Right cardiac atrium (tissue), 5 donors: ENCODE data around the gene ADGRG3. TPM values are rescaled to one million over a fixed set of nuclear protein-coding genes. Genes with fewer than 3 reads are reported as not detected.
A peak's percentile ranks its signal among the peaks of the same experiment; 100 is the strongest.
"Not testable (repeated sequence)": the region's sequence is repeated elsewhere in the genome, so short reads cannot be mapped to it uniquely, and the experiment has no call there.

Experiments used
- ATAC-seq, 2 donors: fragments of 200-7000 bp; cut with Tn5 transposase; one replicate each; pipeline versions ENCODE4 v1.8.0 to v1.9.1; 2020; ENCODE audit warnings: moderate library complexity in 2 of 2, mild to moderate bottlenecking in 1 of 2
- DNase-seq, 3 donors: peaks; one replicate each; pipeline ENCODE4 v3.0.0-alpha.2; 2020
- H3K27ac ChIP-seq: one replicate; pipeline ENCODE4 v1.5.1; 2013; ENCODE audit warnings: mild to moderate bottlenecking, low read length, control low read depth, moderate library complexity
- H3K27me3 ChIP-seq: one replicate; pipeline ENCODE4 v1.6.1; 2013; ENCODE audit not compliant: control insufficient read depth, insufficient read depth
- H3K4me1 ChIP-seq: one replicate; pipeline ENCODE4 v1.6.1; 2013; ENCODE audit warnings: low read length; ENCODE audit not compliant: control insufficient read depth, insufficient read depth
- H3K4me3 ChIP-seq: one replicate; pipeline ENCODE4 v1.5.1; 2013; ENCODE audit warnings: low read length, control low read depth
- H3K9me3 ChIP-seq: one replicate; pipeline ENCODE4 v1.6.1; 2013; ENCODE audit warnings: low read length; ENCODE audit not compliant: control insufficient read depth
- WGBS: extraction: QIAGEN DNeasy Blood & Tissue Kit; methylation state at CpG from one replicate; pipeline ENCODE4 v1.1.7; 2013; 5-methylcytosine and 5-hydroxymethylcytosine counted together
- intact Hi-C, 4 donors: fragments of 100-400 bp; cut with DNase I; formaldehyde crosslinking; loops; one replicate each; pipeline versions ENCODE4 v1.11.0 to v1.14.0; 2022 to 2023
- polyA plus RNA-seq: library from polyadenylated mRNA; stranded (reverse); fragments of 200-250 nt; gene quantifications from one replicate; pipeline ENCODE4 v1.2.3, GENCODE V29; 2013
- total RNA-seq, 4 donors: library from RNA; stranded (reverse); fragmentation: NEBNext Ultra II Directional; extraction: Animal tissue kit (Norgen Biotek cat#: 25700); gene quantifications; one replicate each; pipeline ENCODE4 v1.2.1, GENCODE V29; 2021
- donor health status: healthy with polysubstance abuse.
- donor health status: DM: no; HTN: yes; CAD: no.
- donor health status: DM: no; HTN: no; CAD: no.
- donor health status: DM: no; HTN: yes; CAD: no; lungs with severe emphysema.
- donor health status: DM: yes; HTN: yes; CAD: no.

Gene ADGRG3
- total and polyA plus RNA-seq, 5 donors = 0.11 to 0.66 (median 0.14) TPM

- intact Hi-C loops = no loop called here
- no peak overlapping the region for H3K27ac ChIP-seq
- DNase-seq (peak in 2 of 3 donors; percentile 63 to 65), ATAC-seq (peak in 1 of 2 donors; percentile 35)
- H3K4me3 ChIP-seq = no peak overlapping the region
- no peaks in the 10 kb centered on the region for H3K27me3 ChIP-seq
- H3K4me1 ChIP-seq = no peaks in the 10 kb centered on the region
- 70% methylated on average over 17 of the region's 17 CpGs for WGBS
- H3K9me3 ChIP-seq = no peaks in the 10 kb centered on the region
Observed at GRCh38 chr16:57667526-57668262, 412 bp upstream of the ADGRG3 start.

- intact Hi-C loops = no loop called here
- no peaks in the 10 kb centered on the region for H3K9me3 ChIP-seq
- H3K27me3 ChIP-seq = no peaks in the 10 kb centered on the region
- H3K4me3 ChIP-seq = no peak overlapping the region
- no peak overlapping the region for H3K27ac ChIP-seq
- no peaks in the 10 kb centered on the region for H3K4me1 ChIP-seq
- ATAC-seq (no peak), DNase-seq (no peak)
- 86% methylated on average over 20 of the region's 20 CpGs for WGBS
Observed at GRCh38 chr16:57668630-57669475, 747 bp downstream of the ADGRG3 start.

- Histone ChIP-seq H3K27ac (no peak overlapping the region), H3K4me3 (no peak overlapping the region), H3K9me3 (no peaks in the 10 kb centered on the region), H3K27me3 (no peaks in the 10 kb centered on the region), H3K4me1 (no peaks in the 10 kb centered on the region)
- WGBS = 90% methylated on average over 12 of the region's 12 CpGs
- ATAC-seq = no peak
- intact Hi-C loops = no loop called here
- DNase-seq = no peak
Observed at GRCh38 chr16:57669476-57670162, 1.5 kb downstream of the ADGRG3 start.

- no peak for DNase-seq
- WGBS = 37% methylated on average over 4 of the region's 4 CpGs
- H3K27me3 ChIP-seq = no peaks in the 10 kb centered on the region
- intact Hi-C loops = no loop called here
- no peak overlapping the region for H3K4me3 ChIP-seq
- H3K4me1 ChIP-seq = no peaks in the 10 kb centered on the region
- H3K27ac ChIP-seq = no peak overlapping the region
- ATAC-seq = no peak
- no peaks in the 10 kb centered on the region for H3K9me3 ChIP-seq
Observed at GRCh38 chr16:57670196-57670595, 2.1 kb downstream of the ADGRG3 start.

GRCh38 chr16:57671451-57671850, 3.3 kb downstream of the ADGRG3 start:
- intact Hi-C loops, H3K27me3 ChIP-seq, H3K9me3 ChIP-seq, H3K4me3 ChIP-seq, H3K4me1 ChIP-seq, DNase-seq, ATAC-seq, H3K27ac ChIP-seq: not testable (repeated sequence)
- 79% methylated on average over 7 of the region's 7 CpGs for WGBS

GRCh38 chr16:57672416-57672815, 4.3 kb downstream of the ADGRG3 start:
- WGBS = 75% methylated on average over 3 of the region's 3 CpGs
- Histone ChIP-seq H3K27me3 (no peaks in the 10 kb centered on the region), H3K4me1 (no peaks in the 10 kb centered on the region), H3K27ac (no peak overlapping the region), H3K9me3 (no peaks in the 10 kb centered on the region), H3K4me3 (no peak overlapping the region)
- DNase-seq (no peak), ATAC-seq (no peak)
- intact Hi-C loops = no loop called here

- H3K4me1 ChIP-seq = no peaks in the 10 kb centered on the region
- 92% methylated on average over 2 of the region's 2 CpGs for WGBS
- intact Hi-C loops = no loop called here
- no peak overlapping the region for H3K27ac ChIP-seq
- no peak for ATAC-seq
- H3K27me3 ChIP-seq = no peaks in the 10 kb centered on the region
- no peak for DNase-seq
- no peak overlapping the region for H3K4me3 ChIP-seq
- no peaks in the 10 kb centered on the region for H3K9me3 ChIP-seq
Observed at GRCh38 chr16:57672824-57673223, 4.7 kb downstream of the ADGRG3 start.

GRCh38 chr16:57675741-57676551, 7.8 kb downstream of the ADGRG3 start:
- Histone ChIP-seq H3K9me3 (no peaks in the 10 kb centered on the region), H3K27me3 (no peaks in the 10 kb centered on the region), H3K27ac (no peak overlapping the region), H3K4me1 (no peaks in the 10 kb centered on the region), H3K4me3 (no peak overlapping the region)
- 31% methylated on average over 12 of the region's 12 CpGs for WGBS
- ATAC-seq = peak; percentile 42 to 87
- intact Hi-C loops = no loop called here
- DNase-seq = no peak

GRCh38 chr16:57676553-57677085, 8.5 kb downstream of the ADGRG3 start:
- WGBS = 72% methylated on average over 4 of the region's 4 CpGs
- no peak overlapping the region for H3K27ac ChIP-seq
- no peaks in the 10 kb centered on the region for H3K9me3 ChIP-seq
- no peaks in the 10 kb centered on the region for H3K4me1 ChIP-seq
- no peaks in the 10 kb centered on the region for H3K27me3 ChIP-seq
- intact Hi-C loops = no loop called here
- ATAC-seq (no peak), DNase-seq (no peak)
- H3K4me3 ChIP-seq = no peak overlapping the region

- no peaks in the 10 kb centered on the region for H3K9me3 ChIP-seq
- intact Hi-C loops = no loop called here
- WGBS = 60% methylated on average over 14 of the region's 14 CpGs
- H3K27me3 ChIP-seq = no peaks in the 10 kb centered on the region
- no peaks in the 10 kb centered on the region for H3K4me1 ChIP-seq
- ATAC-seq = peak; percentile 36 to 49
- H3K27ac ChIP-seq = no peak overlapping the region
- DNase-seq = no peak
- H3K4me3 ChIP-seq = no peak overlapping the region
Observed at GRCh38 chr16:57677622-57678369, 9.7 kb downstream of the ADGRG3 start.
